ENCODE data around the gene WDR76.

WDR76 gene

GRCh38 chr15:43908516-43909050 is 81.8 kb downstream of the WDR76 start:
- no peak for FAIRE-seq
- TF ChIP-seq CTCF (IDR thresholded peaks at IDR 0.05; ENCODE audit: insufficient read depth, missing control alignments), result no peak
- DNase-seq (ENCODE audit: insufficient read length, low spot score), result no peak

- no peak for FAIRE-seq
- no peak for DNase-seq (ENCODE audit: insufficient read length, low spot score)
These were observed 84.5 kb downstream of the WDR76 start for GRCh38 chr15:43911235-43911781.

GRCh38 chr15:43912208-43912607 is 85.4 kb downstream of the WDR76 start:
- TF ChIP-seq CTCF (IDR thresholded peaks at IDR 0.05; ENCODE audit: insufficient read depth, missing control alignments), result no peak
- DNase-seq (ENCODE audit: insufficient read length, low spot score) (no peak), FAIRE-seq (no peak)

More at GRCh38 chr15:43911235-43911781, 84.5 kb downstream of the WDR76 start:
- no peak for TF ChIP-seq CTCF (IDR thresholded peaks at IDR 0.05; ENCODE audit: insufficient read depth, missing control alignments)

GRCh38 chr15:43913026-43913780 is 86.4 kb downstream of the WDR76 start:
- TF ChIP-seq CTCF (IDR thresholded peaks at IDR 0.05; ENCODE audit: insufficient read depth, missing control alignments), result no peak
- FAIRE-seq (no peak), DNase-seq (ENCODE audit: insufficient read length, low spot score) (no peak)

- no peak for DNase-seq (ENCODE audit: insufficient read length, low spot score)
- TF ChIP-seq CTCF (IDR thresholded peaks at IDR 0.05; ENCODE audit: insufficient read depth, missing control alignments), result no peak
- no peak for FAIRE-seq
These were observed 87.1 kb downstream of the WDR76 start for GRCh38 chr15:43913941-43914340.

GRCh38 chr15:43915631-43916325 is 89.0 kb downstream of the WDR76 start:
- FAIRE-seq, result no peak
- DNase-seq (ENCODE audit: insufficient read length, low spot score), result no peak
- no peak for TF ChIP-seq CTCF (IDR thresholded peaks at IDR 0.05; ENCODE audit: insufficient read depth, missing control alignments)
